Loucy (cell line): Measurements from ENCODE around the gene ASCC1.

Experiments used
- H2AFZ ChIP-seq: fragments of 200-600 bp; sonication (generic); 2 replicates; pipeline ENCODE4 v1.6.0; 2016; ENCODE audit warnings: antibody characterized with exemption, mild to moderate bottlenecking, low read length, moderate library complexity
- H3F3A ChIP-seq: fragments of 200-600 bp; 2 replicates; pipeline ENCODE4 v1.6.0; 2016; ENCODE audit warnings: antibody characterized with exemption, low read depth, mild to moderate bottlenecking
- H3K27me3 ChIP-seq: fragments of 200-600 bp; sonication (generic); 2 replicates; pipeline ENCODE4 v1.6.1; 2014; ENCODE audit warnings: low read length, mild to moderate bottlenecking; ENCODE audit not compliant: insufficient read depth, poor library complexity, severe bottlenecking
- H3K36me3 ChIP-seq: fragments of 200-600 bp; sonication (generic); 2 replicates; pipeline ENCODE4 v1.6.1; 2016; ENCODE audit warnings: low read length; ENCODE audit not compliant: insufficient read depth
- H3K4me1 ChIP-seq: fragments of 200-600 bp; sonication (generic); 2 replicates; pipeline ENCODE4 v1.5.1; 2014; ENCODE audit warnings: low read length, mild to moderate bottlenecking; ENCODE audit not compliant: insufficient read depth, poor library complexity, severe bottlenecking
- H3K4me2 ChIP-seq: fragments of 200-600 bp; sonication (generic); 2 replicates; pipeline ENCODE4 v1.6.0; 2014; ENCODE audit warnings: antibody characterized with exemption, low read length, low read depth, mild to moderate bottlenecking; ENCODE audit not compliant: poor library complexity, severe bottlenecking
- H3K4me3 ChIP-seq: fragments of 200-600 bp; sonication (generic); 2 replicates; pipeline ENCODE4 v1.5.1; 2014; ENCODE audit warnings: low read length, mild to moderate bottlenecking, mixed read lengths; ENCODE audit not compliant: poor library complexity, severe bottlenecking
- H3K79me2 ChIP-seq: fragments of 200-600 bp; sonication (generic); 2 replicates; pipeline ENCODE4 v1.6.1; 2014; ENCODE audit warnings: low read length; ENCODE audit not compliant: insufficient read depth
- H3K9ac ChIP-seq: fragments of 200-600 bp; sonication (generic); 2 replicates; pipeline ENCODE4 v1.6.0; 2014; ENCODE audit warnings: mild to moderate bottlenecking, low read depth, low read length, moderate library complexity; ENCODE audit not compliant: poor library complexity, severe bottlenecking
- H3K9me2 ChIP-seq: fragments of 200-600 bp; sonication (generic); replicated peaks from 2 replicates; pipeline ENCODE4 v1.6.1; 2016; ENCODE audit warnings: low read depth, low read length, mixed read lengths
- H3K9me3 ChIP-seq: fragments of 200-600 bp; sonication (generic); 2 replicates; pipeline ENCODE4 v1.6.1; 2014; ENCODE audit warnings: mild to moderate bottlenecking, antibody characterized with exemption, low read length, low read depth; ENCODE audit not compliant: insufficient read depth
- H4K20me1 ChIP-seq: fragments of 200-600 bp; sonication (generic); 2 replicates; pipeline ENCODE4 v1.6.0; 2014; ENCODE audit warnings: antibody characterized with exemption, low read length, mild to moderate bottlenecking; ENCODE audit not compliant: insufficient read depth, poor library complexity, severe bottlenecking
- CTCF ChIP-seq: fragments of 200-600 bp; sonication (generic); conservative IDR thresholded peaks from 2 replicates; pipeline ENCODE4 v1.5.1; 2014; ENCODE audit warnings: mild to moderate bottlenecking, antibody characterized with exemption, low read length
- EZH2phosphoT487 ChIP-seq: fragments of 200-600 bp; IDR thresholded peaks from 2 replicates; pipeline ENCODE4 v1.6.1; 2018; ENCODE audit warnings: antibody characterized with exemption, mild to moderate bottlenecking, moderate library complexity, borderline replicate concordance

Gene ASCC1

GRCh38 chr10:72080042-72080975 lies 135.8 kb downstream of the ASCC1 start:
- H4K20me1 ChIP-seq: no peaks in the 10 kb centered on the region
- no peaks in the 10 kb centered on the region for H3K27me3 ChIP-seq
- H3F3A ChIP-seq: no peaks in the 10 kb centered on the region
- H3K4me1 ChIP-seq: peaks cover 27% of the 10 kb centered on the region
- TF ChIP-seq EZH2phosphoT487: no peak
- peak overlapping the region; percentile 55 for H3K4me2 ChIP-seq
- H3K9me3 ChIP-seq: no peaks in the 10 kb centered on the region
- H3K36me3 ChIP-seq: no peaks in the 10 kb centered on the region
- no peak overlapping the region for H3K4me3 ChIP-seq
- H3K9me2 ChIP-seq: no peaks in the 10 kb centered on the region
- no peaks in the 10 kb centered on the region for H3K79me2 ChIP-seq
- H2AFZ ChIP-seq: no peak overlapping the region
- H3K9ac ChIP-seq: peak overlapping the region; percentile 17

- H3K9ac ChIP-seq: peak overlapping the region; percentile 17
- H3F3A ChIP-seq: no peaks in the 10 kb centered on the region
- H3K4me1 ChIP-seq: peaks cover 37% of the 10 kb centered on the region
- H3K4me2 ChIP-seq: peak overlapping the region; percentile 55
- H3K27me3 ChIP-seq: no peaks in the 10 kb centered on the region
- no peak overlapping the region for H3K4me3 ChIP-seq
- H3K9me3 ChIP-seq: no peaks in the 10 kb centered on the region
- H3K36me3 ChIP-seq: no peaks in the 10 kb centered on the region
- no peaks in the 10 kb centered on the region for H3K79me2 ChIP-seq
- no peaks in the 10 kb centered on the region for H4K20me1 ChIP-seq
- no peak overlapping the region for H2AFZ ChIP-seq
- TF ChIP-seq CTCF (no peak), EZH2phosphoT487 (no peak)
- no peaks in the 10 kb centered on the region for H3K9me2 ChIP-seq
Observed at GRCh38 chr10:72079356-72079755, 136.7 kb downstream of the ASCC1 start.

- Histone ChIP-seq H3K9me3 (no peaks in the 10 kb centered on the region), H3K27me3 (no peaks in the 10 kb centered on the region), H4K20me1 (no peaks in the 10 kb centered on the region), H3K4me1 (peaks cover 56% of the 10 kb centered on the region), H3K9ac (no peak overlapping the region), H3K9me2 (no peaks in the 10 kb centered on the region), H2AFZ (no peak overlapping the region), H3K79me2 (no peaks in the 10 kb centered on the region), H3F3A (no peaks in the 10 kb centered on the region), H3K4me3 (no peak overlapping the region), H3K4me2 (no peak overlapping the region), H3K36me3 (no peaks in the 10 kb centered on the region)
- no peak for TF ChIP-seq EZH2phosphoT487
- TF ChIP-seq CTCF: no peak
Observed at GRCh38 chr10:72077275-72077990, 138.6 kb downstream of the ASCC1 start.
